Measurements from ENCODE around the gene AKT3.

GRCh38 chr1:243500512-243500911, 349.5 kb downstream of the AKT3 start:
- no peak for TF ChIP-seq POLR2A (IDR thresholded peaks at IDR 0.05)
- no peak for TF ChIP-seq CTCF (IDR thresholded peaks at IDR 0.05)
- TF ChIP-seq POLR2AphosphoS5 (IDR thresholded peaks at IDR 0.05; ENCODE audit: insufficient read depth in 1 of 2, low read depth in 1 of 2) = no peak

Data from vagina (tissue), 2 donors.